SW480 (cell line): ENCODE measurements around the gene ADGRD2.
A peak's percentile ranks its signal among the peaks of the same experiment; 100 is the strongest.

Experiments
- DNase-seq: peaks from one replicate; pipeline ENCODE4 v3.0.0-alpha.2; 2016; ENCODE audit warnings: low spot score

Gene ADGRD2

DNA sequence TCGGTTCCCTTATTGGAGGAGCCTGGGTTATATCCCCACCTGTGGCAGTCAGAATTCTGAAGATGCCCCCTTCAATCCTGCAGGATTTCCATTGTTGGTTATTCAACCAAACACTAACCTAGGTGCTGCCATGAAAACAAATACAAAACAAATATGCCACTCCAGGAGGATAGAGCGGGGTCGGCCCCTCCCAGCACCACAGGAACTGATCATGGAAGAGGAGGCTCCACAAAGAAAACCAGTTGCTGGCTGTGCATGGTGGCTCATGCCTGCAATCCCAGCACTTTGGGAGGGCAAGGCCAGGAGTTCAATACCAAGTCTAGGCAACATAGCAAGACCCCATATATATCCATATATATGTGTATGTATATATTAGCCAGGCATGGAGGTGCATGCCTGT lies 13.2 kb upstream of the ADGRD2 start:
- no peak for DNase-seq

GRCh38 chr9:124438091-124438490 lies 12.2 kb upstream of the ADGRD2 start:
- no peak for DNase-seq

DNA sequence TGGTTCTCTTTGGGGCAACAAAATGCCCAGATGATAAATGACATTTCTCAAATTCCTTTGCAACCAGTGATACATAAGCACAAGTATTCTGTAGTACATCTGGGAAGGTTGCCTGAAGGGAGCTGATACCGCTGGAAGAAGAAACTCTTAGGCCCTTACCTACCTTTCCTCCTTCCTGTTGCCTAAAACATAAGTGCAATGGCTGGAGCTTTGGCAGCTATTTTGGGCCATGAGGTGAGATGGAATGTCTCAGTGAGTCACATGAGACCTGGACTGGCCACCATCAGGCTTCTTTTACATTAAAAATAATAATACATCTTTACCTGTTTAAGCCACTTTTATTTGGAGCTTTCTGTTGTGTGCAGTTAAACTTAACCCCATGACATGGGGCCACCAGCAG lies 11.2 kb upstream of the ADGRD2 start:
- no peak for DNase-seq

DNA sequence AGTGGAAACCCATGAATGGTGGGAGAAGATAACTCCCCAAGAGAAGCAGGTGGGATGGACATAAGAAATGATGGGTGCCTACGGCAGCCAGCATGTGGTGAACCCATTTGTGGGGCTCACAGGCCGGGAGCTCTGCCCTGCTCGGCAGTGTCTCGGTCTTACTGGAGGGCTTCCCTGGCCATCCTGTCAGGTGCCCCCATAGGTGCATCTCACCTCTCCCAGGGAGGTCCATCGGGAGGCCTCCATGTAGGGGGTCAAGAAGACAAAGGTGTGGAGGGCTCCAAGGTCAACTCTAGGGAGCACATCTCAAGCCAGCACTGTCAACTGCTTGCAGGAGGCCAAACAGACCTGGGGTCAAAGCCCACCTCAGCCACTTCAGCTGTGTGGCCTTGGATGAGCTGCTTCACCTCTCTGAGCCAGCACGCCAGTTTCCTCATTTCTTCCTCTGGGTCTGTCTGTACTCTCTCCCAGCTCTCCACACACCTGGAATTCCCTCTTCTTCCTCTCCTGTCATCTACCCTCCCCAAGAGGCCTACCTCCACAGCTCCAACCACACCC lies 10.5 kb upstream of the ADGRD2 start:
- DNase-seq, result no peak

DNA sequence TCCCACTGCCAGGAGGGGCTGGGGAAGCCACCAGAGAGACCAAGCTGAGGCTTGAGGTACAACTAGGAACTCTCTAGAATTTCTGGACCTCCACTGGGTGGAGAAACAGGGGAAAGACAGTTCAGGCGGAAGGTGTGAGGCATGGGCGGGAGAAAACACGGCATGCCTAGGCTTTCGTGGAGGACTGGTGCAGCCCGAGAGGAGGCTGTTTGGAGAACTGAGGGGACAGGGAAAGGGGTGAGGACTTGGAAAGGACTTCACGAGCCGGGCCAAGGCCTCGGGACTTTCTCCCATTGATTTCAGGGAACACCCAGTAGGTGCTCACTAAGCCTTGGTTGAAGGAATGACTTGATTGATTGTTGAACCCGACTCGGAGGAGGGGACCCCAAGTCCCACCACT lies 9.5 kb upstream of the ADGRD2 start:
- DNase-seq, result no peak

- no peak for DNase-seq
These were observed 9.0 kb upstream of the ADGRD2 start for GRCh38 chr9:124441291-124441690.

- no peak for DNase-seq
These were observed 7.9 kb upstream of the ADGRD2 start for GRCh38 chr9:124442379-124442778.

DNA sequence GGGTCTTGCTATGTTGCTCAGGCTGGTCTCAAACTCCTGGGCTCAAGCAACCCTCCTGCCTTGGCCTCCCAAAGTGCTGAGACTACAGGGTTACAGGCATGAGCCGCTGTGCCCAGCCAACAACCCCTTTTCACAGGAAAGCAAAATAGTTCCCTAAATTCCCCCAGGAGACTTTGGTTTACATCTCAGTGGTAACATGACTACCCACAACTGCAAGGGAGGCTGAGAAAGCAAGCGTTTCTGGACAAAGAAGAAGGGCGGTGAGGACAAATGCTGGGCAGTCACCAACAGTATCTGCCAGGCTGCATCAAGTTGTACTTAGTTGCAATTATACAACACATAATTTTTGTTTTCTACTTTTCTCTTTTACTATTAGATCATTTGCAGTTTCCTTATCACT lies 7.4 kb upstream of the ADGRD2 start:
- no peak for DNase-seq

- DNase-seq, result no peak
These were observed 6.6 kb upstream of the ADGRD2 start for GRCh38 chr9:124443625-124444024.

GRCh38 chr9:124444166-124444565 lies 6.1 kb upstream of the ADGRD2 start:
- DNase-seq, result no peak

DNA sequence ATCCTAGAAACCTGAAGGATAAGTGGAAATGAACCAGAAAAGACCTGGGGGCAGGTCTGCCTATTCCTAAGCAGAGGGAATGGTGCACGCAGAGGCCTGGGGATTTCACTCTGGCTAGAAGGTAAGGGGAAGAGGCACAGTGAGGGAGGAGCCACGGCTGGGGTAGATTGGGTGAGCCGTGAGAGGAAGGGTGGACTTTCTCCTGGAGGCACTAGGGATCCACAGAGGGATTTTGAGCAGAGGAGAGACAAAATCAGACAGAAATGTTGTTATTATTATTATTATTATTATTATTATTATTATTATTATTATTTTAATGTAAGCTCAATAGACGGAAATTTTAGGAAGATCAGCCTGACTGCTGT lies 3.0 kb upstream of the ADGRD2 start:
- no peak for DNase-seq

DNA sequence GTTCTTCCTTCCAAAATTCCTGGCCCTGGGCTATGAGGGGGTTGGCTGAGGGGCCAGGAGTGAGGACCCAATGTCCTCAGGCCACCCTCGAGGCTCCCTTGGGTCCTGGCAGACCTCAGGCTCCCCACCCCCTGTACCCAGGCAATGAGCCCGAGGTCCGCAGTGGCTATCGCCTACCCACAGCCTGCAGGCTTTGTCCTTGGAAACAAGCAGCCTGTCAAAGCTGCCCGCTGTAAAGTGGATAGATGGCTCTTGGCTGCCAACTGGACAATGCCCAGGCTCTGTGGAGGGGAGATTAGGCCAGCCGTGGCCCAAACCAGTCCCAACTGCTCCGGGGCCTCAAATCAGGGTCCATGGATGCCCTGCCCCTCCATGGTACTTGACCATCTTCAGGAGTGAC lies 2.2 kb upstream of the ADGRD2 start:
- no peak for DNase-seq

DNA sequence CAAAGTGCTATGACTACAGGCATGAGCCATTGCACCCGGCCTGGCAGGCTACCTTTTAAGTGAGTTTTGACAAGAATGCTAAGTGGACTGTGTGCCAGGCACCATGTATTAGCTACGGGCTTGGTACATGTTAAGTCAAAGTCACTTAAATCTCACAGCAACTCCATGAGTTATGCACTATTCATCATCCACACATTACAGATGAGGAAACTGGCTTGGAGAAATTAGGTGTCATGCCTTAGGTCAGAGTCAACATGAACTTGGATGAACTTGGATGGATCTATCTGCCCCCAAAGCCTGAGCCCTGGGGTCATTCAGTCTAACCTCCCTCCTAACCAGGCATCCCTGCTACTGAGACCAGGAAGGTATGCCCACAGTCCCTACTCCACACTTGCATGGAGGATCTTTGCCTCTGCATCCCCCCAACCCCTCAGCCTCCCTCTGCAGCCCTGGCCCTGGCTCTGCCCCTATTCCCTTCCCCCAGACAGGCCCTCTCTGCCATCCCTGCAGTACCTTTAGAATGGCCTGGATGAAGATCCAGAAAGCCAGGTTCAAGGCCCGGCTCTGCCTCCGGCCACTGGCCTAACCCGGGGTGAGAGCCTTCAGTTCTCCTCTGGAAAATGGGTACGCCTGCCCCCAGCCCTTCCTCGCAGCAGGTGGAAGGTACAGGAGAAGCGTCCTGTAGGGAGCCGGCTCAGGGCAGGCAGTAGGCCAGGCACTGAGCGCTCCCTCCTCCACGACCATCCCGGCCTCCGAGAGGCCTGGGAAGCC lies 685 bp upstream of the ADGRD2 start:
- DNase-seq, result no peak

- DNase-seq, result no peak
These were observed 845 bp downstream of the ADGRD2 start for GRCh38 chr9:124450931-124451661.

GRCh38 chr9:124452326-124452725 lies 2.1 kb downstream of the ADGRD2 start:
- DNase-seq, result no peak

GRCh38 chr9:124452841-124453585 lies 2.8 kb downstream of the ADGRD2 start:
- DNase-seq, result no peak

DNA sequence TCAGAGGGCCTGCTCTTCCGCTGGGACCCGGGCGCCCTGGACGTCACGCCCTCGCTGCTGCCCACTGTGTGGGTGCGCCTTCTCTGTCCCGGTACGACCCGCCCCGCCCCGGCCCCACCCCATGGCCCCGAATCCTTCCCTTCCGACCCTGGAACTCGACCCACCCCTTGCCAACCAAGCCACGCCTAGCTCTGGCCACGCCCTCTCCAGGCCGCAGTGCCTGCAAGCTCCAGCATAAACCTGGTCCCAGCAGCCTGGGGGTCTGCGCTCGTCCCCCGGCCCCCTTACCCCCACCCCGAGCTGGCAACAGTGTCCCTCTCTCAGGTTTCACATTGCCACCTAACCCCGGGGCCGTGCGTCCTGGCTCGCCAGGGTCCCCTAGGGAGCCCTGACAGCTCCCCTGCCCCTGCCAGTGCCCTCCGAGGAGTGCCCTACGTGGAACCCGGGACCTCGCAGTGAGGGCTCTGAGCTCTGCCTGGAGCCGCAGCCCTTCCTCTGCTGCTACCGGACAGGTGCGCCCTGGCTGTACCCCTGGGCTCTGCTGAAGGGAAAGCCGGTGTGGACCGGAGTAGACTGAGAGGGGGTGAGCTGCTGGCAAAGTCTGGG lies 3.4 kb downstream of the ADGRD2 start:
- peak; percentile 73 for DNase-seq

DNA sequence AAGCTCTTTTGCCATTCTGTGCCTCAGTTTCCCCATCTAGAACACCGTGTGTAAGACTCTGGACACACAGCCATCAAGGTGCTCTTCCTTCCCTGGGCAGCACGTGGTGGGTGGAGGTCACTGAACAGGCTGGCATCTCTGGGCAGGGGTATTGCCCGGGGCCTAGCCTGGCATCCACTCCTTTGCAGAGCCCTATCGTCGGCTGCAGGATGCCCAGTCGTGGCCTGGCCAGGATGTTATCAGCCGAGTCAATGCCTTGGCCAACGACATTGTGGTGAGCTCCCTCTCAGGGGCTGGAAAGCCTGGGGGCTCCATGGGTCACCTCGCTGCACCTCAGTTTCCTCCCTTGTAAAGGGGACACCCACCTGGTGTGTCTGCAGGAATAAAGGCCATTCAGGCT lies 4.0 kb downstream of the ADGRD2 start:
- no peak for DNase-seq

GRCh38 chr9:124454791-124455443 lies 4.7 kb downstream of the ADGRD2 start:
- DNase-seq, result no peak

- DNase-seq, result no peak
These were observed 5.6 kb downstream of the ADGRD2 start for GRCh38 chr9:124455820-124456219.

DNA sequence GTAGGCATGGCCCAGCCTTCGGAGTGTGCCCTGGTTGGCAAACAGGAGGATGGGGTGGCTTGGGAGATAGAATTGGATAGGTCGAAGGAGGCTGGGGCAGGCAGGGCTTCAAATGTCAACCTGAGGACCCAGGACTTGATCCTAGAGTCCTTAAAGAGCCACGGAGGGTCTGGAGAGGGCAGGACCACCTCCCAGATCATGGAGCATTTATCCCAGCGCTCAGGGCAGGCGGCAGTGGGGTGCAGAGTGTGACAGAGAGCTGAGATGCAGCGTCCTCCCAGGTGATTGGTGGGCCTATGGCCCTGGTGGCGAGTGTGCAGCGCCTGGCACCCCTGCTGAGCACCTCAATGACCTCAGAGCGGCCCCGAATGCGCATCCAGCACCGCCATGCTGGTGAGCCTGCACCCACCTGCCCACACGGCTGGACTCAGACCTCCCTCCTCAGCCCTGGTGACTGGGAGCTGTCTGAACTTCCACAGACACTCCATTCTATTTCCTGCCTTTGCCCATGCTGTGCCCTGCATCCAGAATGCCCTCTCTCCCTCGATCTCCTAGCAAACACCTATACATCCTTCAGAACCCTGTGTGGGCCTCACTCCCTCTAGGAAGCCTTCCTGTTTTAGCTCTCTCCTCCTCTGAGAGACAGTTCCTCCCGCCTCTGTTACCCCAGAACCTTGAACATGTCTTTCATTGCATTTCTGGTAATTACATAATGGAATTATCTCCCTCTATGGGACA lies 6.3 kb downstream of the ADGRD2 start:
- DNase-seq, result no peak
